Measurements from ENCODE around the gene IGF2BP2. TPM values are rescaled to one million over a fixed set of nuclear protein-coding genes. Genes with fewer than 3 reads are reported as not detected.

The IGF2BP2 gene
- polyA plus RNA-seq, 2 of the 4 experiments (the other 2 are of a cell fraction): 2.2 to 6.1 TPM

GRCh38 chr3:185781759-185782158, 43.1 kb downstream of the IGF2BP2 start:
- Histone ChIP-seq H3K9me3 (no peaks in the 10 kb centered on the region), H3K4me1 (peaks cover 6% of the 10 kb centered on the region; the same call in 1 of the 3 replicates), H3K4me2 (no peak overlapping the region), H3K27ac (no peak overlapping the region), H3K4me3 (no peak overlapping the region)
- TF ChIP-seq CHD4 (IDR thresholded peaks at IDR 0.05; ENCODE audit: borderline replicate concordance) (no peak), POLR2AphosphoS2 (conservative IDR thresholded peaks at IDR 0.05; ENCODE audit: low read length) (no peak), RARB (CRISPR knock-in tag; IDR thresholded peaks at IDR 0.05) (no peak), HOXA7 (CRISPR knock-in tag; IDR thresholded peaks at IDR 0.05) (no peak), NPAS2 (CRISPR knock-in tag; IDR thresholded peaks at IDR 0.05; ENCODE audit: borderline replicate concordance) (no peak), PBX3 (IDR thresholded peaks at IDR 0.05) (no peak), MAX (IDR thresholded peaks at IDR 0.05) (no peak), NFE2L2 (conservative IDR thresholded peaks at IDR 0.05; ENCODE audit: low read length) (no peak), USF2 (IDR thresholded peaks at IDR 0.05) (no peak), ATOH8 (CRISPR knock-in tag; IDR thresholded peaks at IDR 0.05; ENCODE audit: low read depth) (no peak), TFCP2L1 (CRISPR knock-in tag; IDR thresholded peaks at IDR 0.05) (no peak), ZNF302 (CRISPR knock-in tag; IDR thresholded peaks at IDR 0.05) (no peak), FOSL2 (IDR thresholded peaks at IDR 0.05) (no peak), FOSL2 (CRISPR knock-in tag; IDR thresholded peaks at IDR 0.05) (no peak)
- DNase-seq (ENCODE audit: low read depth in 1 of 2, low spot score in 1 of 2): no peak
- POLR2A ChIA-PET: no interaction called here
- no peak for FAIRE-seq
- WGBS (ENCODE audit: missing lambda C conversion rate): 85% methylated on average over 3 of the region's 3 CpGs
- ATAC-seq: no peak
- CTCF ChIA-PET: interaction anchor here (0.8 to 4.4 kb wide), 3 partner anchors 13 to 48 kb away, joined by 3 to 26 read pairs (median 6); no protein-coding TSS in a partner anchor

GRCh38 chr3:185779461-185779860, 45.4 kb downstream of the IGF2BP2 start:
- Histone ChIP-seq H3K9me3 (no peaks in the 10 kb centered on the region), H3K27ac (no peak overlapping the region), H3K4me3 (no peak overlapping the region), H3K4me2 (no peak overlapping the region), H3K4me1 (peaks cover 6% of the 10 kb centered on the region; the same call in 1 of the 3 replicates)
- WGBS (ENCODE audit: missing lambda C conversion rate): 60% methylated on average over 2 of the region's 2 CpGs
- ChIA-PET CTCF (interaction anchor here (0.8 to 4.4 kb wide), 4 partner anchors 8 to 164 kb away, joined by 3 to 26 read pairs (median 4); no protein-coding TSS in a partner anchor), POLR2A (no interaction called here)
- ATAC-seq (no peak), DNase-seq (ENCODE audit: low read depth in 1 of 2, low spot score in 1 of 2) (no peak), FAIRE-seq (no peak)
- no peak for TF ChIP-seq NR3C1 (IDR thresholded peaks at IDR 0.05)
- TF ChIP-seq JUNB (IDR thresholded peaks at IDR 0.05): no peak
- TF ChIP-seq CBX8 (IDR thresholded peaks at IDR 0.05): no peak
- TF ChIP-seq CBX2 (IDR thresholded peaks at IDR 0.05; ENCODE audit: borderline replicate concordance, low read depth): no peak
- TF ChIP-seq HMGXB4 (CRISPR knock-in tag; IDR thresholded peaks at IDR 0.05; ENCODE audit: borderline replicate concordance): no peak
- no peak for TF ChIP-seq PBX3 (IDR thresholded peaks at IDR 0.05)
- no peak for TF ChIP-seq RCOR1 (IDR thresholded peaks at IDR 0.05; ENCODE audit: low read depth, low read length)
- no peak for TF ChIP-seq RFX5 (IDR thresholded peaks at IDR 0.05)
- TF ChIP-seq MAX (IDR thresholded peaks at IDR 0.05): no peak
- no peak for TF ChIP-seq FOSL2 (IDR thresholded peaks at IDR 0.05)
- no peak for TF ChIP-seq FOSL2 (CRISPR knock-in tag; IDR thresholded peaks at IDR 0.05)
- TF ChIP-seq RNF2 (IDR thresholded peaks at IDR 0.05; ENCODE audit: borderline replicate concordance, low read depth): no peak
- TF ChIP-seq ELK1 (IDR thresholded peaks at IDR 0.05; ENCODE audit: low read depth, low read length): no peak
- TF ChIP-seq ZFP36 (IDR thresholded peaks at IDR 0.05; ENCODE audit: borderline replicate concordance, partially characterized antibody): no peak
- TF ChIP-seq ATOH8 (CRISPR knock-in tag; IDR thresholded peaks at IDR 0.05; ENCODE audit: low read depth): no peak
- no peak for TF ChIP-seq MAZ (IDR thresholded peaks at IDR 0.05; ENCODE audit: borderline replicate concordance, low read depth, low read length)
- TF ChIP-seq SMC3 (IDR thresholded peaks at IDR 0.05): no peak
- TF ChIP-seq BCL3 (IDR thresholded peaks at IDR 0.05): no peak
- no peak for TF ChIP-seq HDAC2 (IDR thresholded peaks at IDR 0.05)

Data from A549 (cell line).